SK-N-MC (cell line): ENCODE data around the gene ARMH3.

ENCODE experiments used
- EZH2 ChIP-seq: fragments of 200-600 bp; sonication (generic); IDR thresholded peaks from one replicate; pipeline ENCODE4 v1.6.1; 2017; ENCODE audit warnings: antibody characterized with exemption
- FOXP2 ChIP-seq: optimal IDR thresholded peaks from 2 replicates; pipeline ENCODE3; 2011; ENCODE audit warnings: mild to moderate bottlenecking, moderate library complexity; ENCODE audit not compliant: insufficient read depth; ENCODE audit errors: extremely low read length, control extremely low read depth
- POLR2AphosphoS5 ChIP-seq: IDR thresholded peaks from 2 replicates; pipeline ENCODE4 v1.6.1; 2012; ENCODE audit warnings: mild to moderate bottlenecking, low read depth, low read length, borderline replicate concordance

DNA sequence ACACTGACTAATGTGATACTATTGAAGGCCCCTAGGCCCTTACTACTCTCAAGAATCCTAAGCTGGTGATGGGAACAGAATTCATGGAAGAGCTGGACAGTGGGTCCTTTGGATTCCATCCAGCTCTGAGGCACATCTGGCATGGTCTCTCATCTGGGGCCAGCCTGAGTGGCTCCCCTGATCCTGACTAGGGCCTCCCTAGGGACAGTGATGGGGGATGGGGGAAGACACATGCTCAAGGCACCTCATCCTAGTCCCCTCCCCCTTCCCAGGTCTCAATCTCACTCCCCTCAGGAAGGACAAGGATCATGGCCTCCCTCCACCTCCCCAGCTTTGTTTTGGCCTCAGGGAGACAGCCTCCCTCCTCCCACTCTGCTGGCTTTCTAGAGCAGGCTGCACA lies 214.1 kb downstream of the ARMH3 start:
- TF ChIP-seq POLR2AphosphoS5 (no peak), EZH2 (no peak), FOXP2 (no peak)
